ENCODE results near the gene WWTR1.

Gene WWTR1

DNA sequence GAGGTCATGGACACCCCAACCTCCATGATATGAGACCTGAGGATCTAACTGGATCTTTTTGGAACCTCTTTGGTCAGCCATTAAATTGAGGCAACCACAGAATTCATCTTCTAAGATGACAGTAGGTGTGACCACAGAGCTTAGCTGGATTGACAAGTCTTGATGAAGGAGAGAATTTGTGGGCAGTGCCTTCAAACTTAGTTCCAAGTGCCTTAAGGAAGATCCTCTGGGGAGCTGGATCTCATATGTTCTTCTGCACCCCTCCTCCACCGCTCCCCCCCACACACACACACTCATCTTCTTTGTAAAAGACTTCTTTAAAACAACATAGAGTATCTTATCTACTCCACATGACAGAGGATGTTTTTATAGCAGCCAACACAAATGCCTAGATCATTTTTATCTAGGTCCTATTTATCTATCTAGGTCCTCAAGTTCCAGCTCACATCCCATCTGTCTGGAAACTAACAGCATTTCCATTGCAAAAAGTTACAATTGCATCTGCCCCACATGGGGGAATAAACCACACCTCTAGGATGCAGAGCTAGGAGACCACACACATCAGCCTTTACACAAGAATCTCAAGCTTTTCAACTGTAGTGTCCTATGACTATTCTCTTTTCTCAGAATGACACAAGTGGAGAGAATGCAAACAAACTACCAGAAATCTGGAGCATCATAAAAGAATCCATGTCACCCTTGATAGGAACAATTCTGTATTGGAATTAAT lies 37.4 kb downstream of the WWTR1 start:
- DNase-seq: no peak

- DNase-seq: no peak
These were observed 38.7 kb downstream of the WWTR1 start for GRCh38 chr3:149619136-149619535.

GRCh38 chr3:149618151-149619123 lies 39.4 kb downstream of the WWTR1 start:
- DNase-seq: no peak

DNA sequence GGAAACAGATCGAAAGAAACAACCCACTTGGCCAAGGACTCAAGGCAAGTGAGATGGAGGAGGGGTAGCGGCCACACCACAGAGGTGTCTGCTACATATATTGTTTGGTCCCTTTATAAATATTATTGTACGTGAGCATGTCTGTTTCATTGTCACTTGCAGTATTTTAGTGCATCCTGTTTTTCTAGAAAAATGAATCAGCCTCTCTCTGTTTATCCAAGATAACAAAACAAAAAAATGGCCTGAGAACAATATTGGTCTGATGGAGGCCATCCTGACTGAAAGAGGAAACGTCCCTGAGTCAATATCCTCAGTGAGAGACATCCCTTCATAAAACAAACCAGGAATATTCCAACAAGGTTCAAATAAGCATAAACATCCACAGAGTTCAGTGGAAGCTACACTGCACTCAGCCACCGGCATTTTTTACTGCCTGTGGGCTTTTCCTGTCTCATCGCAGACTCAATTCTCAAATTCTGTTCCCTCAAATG lies 42.0 kb downstream of the WWTR1 start:
- no peak for DNase-seq

- DNase-seq: no peak
These were observed 43.8 kb downstream of the WWTR1 start for GRCh38 chr3:149613988-149614387.

DNA sequence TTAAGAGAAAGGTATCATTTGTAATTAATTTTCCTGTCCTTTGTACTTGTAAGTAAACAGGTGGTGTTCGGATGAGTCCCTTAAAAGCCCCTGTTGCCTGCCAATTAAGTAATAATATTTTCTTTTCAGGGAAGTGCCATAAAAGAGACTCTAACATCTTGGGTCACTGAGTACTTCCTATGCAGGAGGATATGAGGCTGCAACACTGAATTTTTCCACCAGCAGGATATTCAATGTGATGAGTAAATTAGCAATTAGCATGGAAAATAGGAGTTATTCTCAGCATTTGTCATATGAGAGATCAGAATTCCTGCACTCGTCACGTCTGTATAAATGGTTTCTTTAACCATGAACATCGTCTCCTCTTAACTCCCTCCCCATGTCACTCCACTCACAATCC lies 45.4 kb downstream of the WWTR1 start:
- no peak for DNase-seq

DNA sequence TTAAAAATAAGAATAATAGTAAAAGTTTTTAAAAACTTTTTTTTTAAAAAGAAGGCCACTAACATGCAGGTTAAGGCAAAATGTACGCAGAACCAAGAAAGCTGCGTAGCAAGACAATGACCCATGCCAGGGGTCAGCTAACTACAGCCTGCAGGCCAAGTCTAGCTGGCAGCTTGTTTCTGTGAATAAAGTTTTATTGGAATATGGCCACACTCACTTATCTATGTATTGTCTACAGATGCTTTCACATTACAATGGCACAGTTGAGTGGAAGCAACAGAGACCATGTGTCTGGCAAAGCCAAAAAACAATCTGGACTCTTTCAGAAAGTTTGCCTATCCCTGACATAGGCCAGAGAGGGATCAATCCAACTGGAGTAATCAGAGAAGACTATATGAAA lies 46.7 kb downstream of the WWTR1 start:
- no peak for DNase-seq

DNA sequence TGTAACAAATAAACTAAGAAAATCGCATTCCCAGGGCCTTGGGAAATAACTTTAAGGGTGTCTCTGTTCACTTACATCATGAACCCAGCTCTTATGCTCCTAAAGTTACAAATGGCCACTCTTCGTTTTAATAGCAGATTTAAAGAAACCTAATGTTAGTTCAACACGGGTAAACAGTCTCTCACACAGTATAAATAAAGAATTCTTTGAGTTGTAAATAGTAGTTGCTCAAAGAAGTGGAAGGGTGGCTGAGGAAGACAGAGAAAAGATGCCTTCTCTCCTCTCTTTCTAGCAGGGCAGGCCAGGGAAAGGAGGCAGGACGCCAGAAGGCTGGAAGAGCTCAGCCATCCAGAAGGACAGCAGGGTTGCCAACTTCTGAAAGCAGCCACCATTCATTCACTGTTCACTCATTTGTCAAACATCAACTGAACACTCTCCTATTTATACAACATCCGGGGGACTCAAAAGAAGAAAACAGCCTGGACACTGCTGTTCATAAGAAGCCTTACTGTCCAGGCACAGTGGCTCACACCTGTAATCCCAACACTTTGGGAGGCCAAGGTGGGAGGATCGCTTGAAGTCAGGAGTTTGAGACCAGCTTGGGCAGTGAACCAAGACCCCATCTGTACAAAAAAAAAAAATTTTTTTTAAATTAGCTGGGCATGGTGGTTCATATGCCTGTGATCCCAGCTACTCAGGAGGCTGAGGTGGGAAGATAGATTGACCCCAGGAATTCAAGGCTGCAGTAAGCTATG lies 47.3 kb downstream of the WWTR1 start:
- DNase-seq: no peak

GRCh38 chr3:149609595-149609994 lies 48.2 kb downstream of the WWTR1 start:
- DNase-seq: no peak

DNA sequence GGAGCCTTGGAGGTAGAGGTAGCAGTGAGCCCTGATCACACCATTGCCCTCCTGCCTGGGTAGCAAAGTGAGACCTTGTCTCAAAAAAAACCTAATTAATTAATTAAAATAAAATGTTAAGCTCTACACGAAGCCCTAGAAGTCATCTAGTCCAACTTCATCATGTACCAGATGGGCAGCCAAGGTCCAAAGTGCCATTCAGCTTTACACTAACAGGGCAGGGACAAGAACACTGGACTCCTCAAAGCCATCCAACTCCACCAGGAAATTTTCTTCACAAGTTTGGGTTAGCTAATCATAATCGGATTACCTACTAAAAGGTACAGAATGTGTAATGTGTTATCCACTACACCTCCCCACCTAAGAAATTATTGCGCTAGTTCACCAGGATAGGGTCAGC lies 48.8 kb downstream of the WWTR1 start:
- no peak for DNase-seq

DNA sequence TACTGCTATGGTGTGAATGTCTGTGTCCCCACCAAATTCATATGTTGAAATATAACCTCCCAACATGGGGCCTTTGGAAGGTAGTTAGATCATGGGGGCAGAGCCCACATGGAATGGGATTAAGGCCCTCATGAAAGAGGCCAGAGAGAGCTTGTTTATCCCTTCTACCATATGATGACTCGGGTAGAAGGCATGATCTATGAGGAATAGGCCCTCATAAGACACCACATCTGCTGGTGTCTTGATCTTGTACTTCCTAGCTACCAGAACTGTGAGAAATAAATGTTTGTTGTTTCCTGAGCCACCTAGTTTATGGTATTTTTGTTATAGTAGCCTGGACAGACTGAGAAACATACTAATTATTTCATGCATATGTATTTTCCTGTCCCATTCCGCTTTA lies 51.9 kb downstream of the WWTR1 start:
- no peak for DNase-seq

DNA sequence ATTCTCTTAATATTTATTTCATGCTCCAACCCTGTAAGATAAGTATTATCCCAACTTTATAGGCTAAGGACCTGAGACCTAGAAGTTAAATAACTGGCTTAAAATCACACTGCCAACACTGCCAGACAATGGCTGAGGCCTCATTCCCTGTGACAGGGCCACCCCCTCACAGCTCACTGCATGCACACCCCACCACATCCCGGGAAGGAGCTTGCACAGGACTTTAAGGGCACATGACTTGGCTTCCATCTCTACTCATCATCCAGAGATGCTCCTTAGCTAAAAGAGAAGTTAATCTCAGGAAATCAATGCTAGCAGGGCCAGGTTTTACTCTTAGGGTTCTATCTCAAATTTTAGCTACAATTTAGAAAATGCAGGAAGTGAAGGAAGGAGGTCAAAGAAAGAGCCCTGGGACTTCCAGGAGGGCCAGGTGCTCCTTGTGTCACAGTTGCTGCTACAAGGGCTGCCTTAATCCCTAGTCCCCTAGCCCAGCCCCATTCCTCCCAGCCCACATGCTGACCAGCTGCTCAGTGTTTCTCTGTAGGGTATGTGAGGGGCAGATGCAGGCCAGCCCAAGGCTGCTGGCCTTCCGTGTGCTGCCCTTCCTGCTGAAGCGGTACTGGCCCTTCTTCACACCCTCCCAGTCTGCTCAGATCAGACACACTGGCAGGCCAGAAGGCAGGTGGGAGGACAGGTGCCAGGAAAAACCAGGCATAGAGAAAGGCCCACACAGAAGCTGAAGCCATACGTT lies 53.5 kb downstream of the WWTR1 start:
- no peak for DNase-seq

GRCh38 chr3:149603126-149604074 lies 54.4 kb downstream of the WWTR1 start:
- no peak for DNase-seq

GRCh38 chr3:149600634-149601033 lies 57.2 kb downstream of the WWTR1 start:
- no peak for DNase-seq

GRCh38 chr3:149599236-149599635 lies 58.6 kb downstream of the WWTR1 start:
- DNase-seq: no peak

DNA sequence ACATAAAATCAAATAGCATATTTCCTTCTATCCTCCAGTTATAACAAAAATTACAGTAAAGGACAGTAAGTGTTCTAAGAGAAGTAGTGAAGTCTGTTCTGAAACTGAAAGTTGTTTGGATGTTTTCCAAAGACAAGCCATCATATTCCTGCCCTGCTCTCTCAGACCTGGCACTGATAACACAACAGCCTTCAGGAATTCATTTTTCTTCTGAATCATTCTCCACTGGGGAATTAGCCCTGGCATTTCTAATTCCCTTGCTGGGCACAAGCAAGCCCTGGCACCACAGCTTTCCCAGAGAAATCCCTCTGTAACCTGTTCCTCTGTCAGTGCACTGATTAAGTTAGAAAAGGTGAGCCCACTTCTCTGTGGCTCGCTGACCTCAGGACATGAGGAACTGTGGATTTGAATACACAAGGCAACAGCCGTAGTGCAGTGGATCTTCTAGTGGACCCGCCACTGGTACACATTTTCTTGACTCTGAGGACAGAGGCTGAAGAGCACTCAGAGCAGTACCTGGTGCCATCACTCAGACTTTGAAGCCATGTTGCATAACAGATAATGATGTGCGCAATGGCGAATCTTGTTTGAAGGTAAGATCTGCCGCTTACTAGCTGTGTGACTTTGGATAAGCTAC lies 61.6 kb downstream of the WWTR1 start:
- DNase-seq: no peak

GRCh38 chr3:149593418-149594160 lies 64.2 kb downstream of the WWTR1 start:
- DNase-seq: no peak

DNA sequence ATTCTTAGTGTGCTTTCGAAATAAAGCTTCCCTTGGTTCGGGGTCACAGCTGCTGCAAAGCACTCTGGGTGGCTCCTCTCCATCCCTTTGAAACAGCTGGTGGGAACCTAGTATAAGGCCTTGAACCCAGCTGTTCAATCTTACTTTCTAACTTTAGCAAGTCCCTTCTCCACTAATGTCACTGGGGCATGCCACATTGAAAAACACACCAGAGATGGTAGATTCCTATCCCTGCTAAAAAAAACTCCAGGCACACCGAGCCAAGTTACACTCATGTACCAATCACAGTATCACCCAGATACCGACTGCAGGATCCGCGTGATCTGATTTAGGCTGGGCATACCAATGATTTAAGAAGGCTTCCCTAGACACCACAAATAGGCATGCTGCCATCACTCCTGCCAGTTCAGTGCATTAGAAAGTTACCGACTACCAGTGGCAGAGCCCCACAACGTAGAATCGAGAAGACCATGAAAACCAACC lies 65.0 kb downstream of the WWTR1 start:
- no peak for DNase-seq

DNA sequence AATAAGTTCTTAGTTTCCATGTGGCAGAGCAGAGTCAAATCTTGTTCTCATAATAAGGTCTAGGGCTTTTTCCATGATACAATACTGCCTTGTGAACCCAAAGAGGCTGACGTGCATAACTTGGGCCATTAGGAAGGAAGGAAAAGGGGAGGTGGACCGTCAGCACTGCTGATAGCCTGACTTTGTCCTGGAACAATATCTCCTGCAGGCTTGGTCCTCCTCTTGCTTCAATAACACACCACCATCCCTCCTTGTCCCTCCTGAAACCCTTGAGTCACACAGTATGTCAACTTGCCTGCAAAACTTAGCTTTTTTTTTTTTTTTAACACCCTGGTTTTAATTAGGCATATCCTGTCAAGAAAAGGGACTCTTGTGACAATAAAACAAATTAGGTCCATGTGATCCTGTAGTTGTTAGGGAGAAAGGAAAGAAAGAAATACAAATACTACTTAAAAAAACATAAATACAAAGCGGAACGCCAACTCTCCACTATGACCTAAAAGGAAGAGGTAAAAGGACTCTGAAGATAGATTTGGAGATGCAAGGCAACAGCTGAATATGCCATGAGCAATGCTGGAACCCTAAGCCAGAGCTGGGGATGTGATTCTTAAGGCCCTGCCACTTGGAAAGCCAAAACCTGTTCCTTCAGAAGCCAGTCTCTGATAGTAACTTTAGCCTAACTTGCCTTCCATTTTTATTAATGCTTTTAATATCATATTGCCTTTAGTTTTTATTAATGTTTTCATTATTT lies 67.0 kb downstream of the WWTR1 start:
- no peak for DNase-seq

Data from CD4-positive, alpha-beta T cell treated with Interleukin-6 for 4 hours (primary cell).